Fibroblast of the conjunctiva (primary cell): ENCODE results near the gene SNRPD1.
"Not testable (repeated sequence)": the region's sequence is repeated elsewhere in the genome, so short reads cannot be mapped to it uniquely, and the experiment has no call there.

Experiments
- DNase-seq: peaks from one replicate; pipeline ENCODE4 v3.0.0-alpha.2; 2010; ENCODE audit warnings: low read depth

SNRPD1 gene

GRCh38 chr18:21636769-21637168 is 24.7 kb downstream of the SNRPD1 start:
- no peak for DNase-seq

- no peak for DNase-seq
These were observed 26.7 kb downstream of the SNRPD1 start for GRCh38 chr18:21638822-21639221.

GRCh38 chr18:21640375-21640774 is 28.3 kb downstream of the SNRPD1 start:
- not testable (repeated sequence) for DNase-seq

DNA sequence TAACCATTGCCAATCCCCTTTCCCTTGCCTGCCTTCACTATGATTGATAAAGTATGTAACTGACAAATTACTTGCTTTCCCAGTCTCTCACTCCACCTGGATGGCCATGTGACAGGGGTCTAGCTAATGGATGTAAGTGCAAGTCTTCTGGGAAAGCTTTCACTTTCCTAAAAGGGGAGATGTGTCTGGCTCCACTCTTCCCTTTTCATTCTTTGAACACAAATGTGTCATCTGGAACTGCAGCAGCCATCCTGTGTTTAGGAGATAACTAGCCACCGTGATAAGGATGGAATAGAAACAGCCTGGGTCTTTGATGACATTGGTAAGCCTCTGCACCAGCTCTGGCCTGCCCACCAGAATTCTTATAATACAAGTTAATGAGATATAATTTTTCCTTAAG is 38.2 kb downstream of the SNRPD1 start:
- no peak for DNase-seq

DNA sequence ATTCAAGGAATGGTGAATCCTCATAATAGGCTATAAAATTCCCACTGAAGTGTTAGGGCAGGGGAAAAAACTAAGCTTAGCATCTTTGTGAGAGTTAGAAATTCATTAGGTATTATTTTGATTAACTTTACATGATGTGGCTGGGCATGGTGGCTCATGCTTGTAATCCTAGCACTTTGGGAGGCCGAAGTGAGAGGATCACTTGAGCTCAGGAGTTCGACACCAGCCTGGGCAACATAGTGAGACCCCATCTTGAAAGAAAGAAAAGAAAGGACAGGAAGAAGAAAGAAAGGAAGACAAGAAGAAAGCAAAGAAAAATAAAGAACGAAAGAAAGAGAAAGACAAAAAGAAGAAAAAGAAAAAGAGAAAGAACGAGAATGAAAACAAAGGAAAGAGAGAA is 40.0 kb downstream of the SNRPD1 start:
- no peak for DNase-seq

- DNase-seq, result no peak
These were observed 41.2 kb downstream of the SNRPD1 start for GRCh38 chr18:21653361-21653760.

- DNase-seq, result no peak
These were observed 44.3 kb downstream of the SNRPD1 start for GRCh38 chr18:21656402-21656801.

- no peak for DNase-seq
These were observed 48.0 kb downstream of the SNRPD1 start for GRCh38 chr18:21660078-21660477.

- no peak for DNase-seq
These were observed 50.5 kb downstream of the SNRPD1 start for GRCh38 chr18:21662581-21662980.

- DNase-seq, result no peak
These were observed 51.5 kb downstream of the SNRPD1 start for GRCh38 chr18:21663578-21663977.

- no peak for DNase-seq
These were observed 52.0 kb downstream of the SNRPD1 start for GRCh38 chr18:21664069-21664468.

DNA sequence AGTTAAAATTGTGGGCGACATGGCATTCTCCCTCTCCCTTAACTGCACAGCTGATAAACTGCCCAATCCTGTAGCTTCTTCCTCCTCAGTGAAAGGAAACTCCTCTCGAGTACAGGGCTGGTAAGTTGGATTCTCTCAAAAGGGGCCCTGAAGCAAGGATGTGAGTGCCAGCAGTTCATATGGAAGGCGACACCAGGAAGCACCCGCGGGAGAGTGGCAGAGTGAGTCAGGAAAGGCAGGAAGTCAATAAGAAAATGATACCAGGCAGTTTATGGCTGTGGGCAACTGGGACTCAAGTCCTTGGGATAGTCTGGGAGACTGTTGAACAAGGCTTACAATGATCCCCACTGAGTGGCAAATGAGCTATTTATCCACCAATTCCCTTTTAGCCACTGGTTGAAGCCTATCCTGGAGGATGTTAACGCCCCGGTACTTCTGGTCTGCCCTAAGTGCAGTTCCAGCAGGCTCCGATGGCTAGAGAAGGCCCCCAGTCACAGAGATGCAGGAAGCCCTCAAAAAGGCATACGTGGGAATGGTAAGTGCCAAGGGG is 57.7 kb downstream of the SNRPD1 start:
- DNase-seq, result no peak

GRCh38 chr18:21672521-21673267 is 60.6 kb downstream of the SNRPD1 start:
- DNase-seq, result no peak

- DNase-seq, result not testable (repeated sequence)
These were observed 63.2 kb downstream of the SNRPD1 start for GRCh38 chr18:21675354-21675753.

GRCh38 chr18:21678859-21679258 is 66.7 kb downstream of the SNRPD1 start:
- no peak for DNase-seq

GRCh38 chr18:21680161-21680560 is 68.0 kb downstream of the SNRPD1 start:
- no peak for DNase-seq

DNA sequence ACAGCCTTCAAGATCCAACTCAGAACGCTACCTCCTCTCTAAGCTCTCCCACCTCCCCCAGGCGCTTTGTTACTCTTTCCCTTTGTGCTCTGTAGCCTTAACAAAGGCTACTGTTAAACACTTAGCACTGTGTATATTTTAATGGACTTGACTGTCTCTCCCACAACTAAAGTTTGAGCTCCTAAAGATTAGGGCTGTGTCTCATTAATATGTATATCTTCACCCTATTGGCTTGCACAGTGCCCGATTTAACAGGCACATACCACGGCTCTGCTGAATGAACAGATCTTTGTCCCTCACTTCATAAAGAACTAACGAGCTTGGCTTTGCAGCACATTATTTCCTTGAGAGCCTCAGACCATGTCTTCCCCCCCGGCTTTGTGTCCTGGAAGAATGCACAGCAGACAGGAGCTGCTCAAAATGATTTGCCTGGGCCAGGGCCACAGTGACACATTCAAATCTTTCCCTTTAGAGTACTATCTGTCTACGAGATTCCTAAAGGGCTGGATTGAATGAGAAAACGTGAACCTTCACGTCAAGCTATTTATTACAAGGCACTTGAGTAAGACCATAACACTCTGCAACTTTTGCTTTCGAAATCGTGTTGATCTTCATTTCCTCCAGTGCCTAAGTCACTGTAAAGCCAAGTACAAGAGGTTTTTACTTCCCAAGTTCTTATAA is 70.4 kb downstream of the SNRPD1 start:
- no peak for DNase-seq
